NCI-H2171 (cell line): ENCODE results near the gene LRRC18.

Source experiments
- DNase-seq: peaks from one replicate; lab custom pipeline; 2025; lab: John Stamatoyannopoulos, UW

LRRC18 gene

GRCh38 chr10:48946332-48946731 is 6.7 kb upstream of the LRRC18 start:
- DNase-seq = no peak

- DNase-seq = no peak
These were observed 5.9 kb upstream of the LRRC18 start for GRCh38 chr10:48945441-48946130.

- no peak for DNase-seq
These were observed 4.5 kb upstream of the LRRC18 start for GRCh38 chr10:48944171-48944570.

GRCh38 chr10:48943096-48943495 is 3.5 kb upstream of the LRRC18 start:
- DNase-seq = no peak

GRCh38 chr10:48941427-48942075 is 1.9 kb upstream of the LRRC18 start:
- no peak for DNase-seq

- no peak for DNase-seq
These were observed 1.3 kb upstream of the LRRC18 start for GRCh38 chr10:48940958-48941357.

- no peak for DNase-seq
These were observed 732 bp upstream of the LRRC18 start for GRCh38 chr10:48940372-48940771.

- DNase-seq = no peak
These were observed 577 bp downstream of the LRRC18 start for GRCh38 chr10:48938990-48939536.

GRCh38 chr10:48938281-48938680 is 1.4 kb downstream of the LRRC18 start:
- DNase-seq = no peak

GRCh38 chr10:48937796-48938195 is 1.8 kb downstream of the LRRC18 start:
- no peak for DNase-seq

- DNase-seq = no peak
These were observed 4.1 kb downstream of the LRRC18 start for GRCh38 chr10:48935577-48935976.

- no peak for DNase-seq
These were observed 4.8 kb downstream of the LRRC18 start for GRCh38 chr10:48934672-48935501.

- DNase-seq = no peak
These were observed 6.6 kb downstream of the LRRC18 start for GRCh38 chr10:48932831-48933664.

GRCh38 chr10:48931188-48931587 is 8.5 kb downstream of the LRRC18 start:
- DNase-seq = no peak

GRCh38 chr10:48929413-48929990 is 10.1 kb downstream of the LRRC18 start:
- no peak for DNase-seq

- no peak for DNase-seq
These were observed 12.7 kb downstream of the LRRC18 start for GRCh38 chr10:48926764-48927540.

- no peak for DNase-seq
These were observed 13.4 kb downstream of the LRRC18 start for GRCh38 chr10:48926255-48926654.

- no peak for DNase-seq
These were observed 14.7 kb downstream of the LRRC18 start for GRCh38 chr10:48924988-48925387.

GRCh38 chr10:48923748-48924147 is 15.9 kb downstream of the LRRC18 start:
- no peak for DNase-seq

GRCh38 chr10:48913674-48914073 is 26.0 kb downstream of the LRRC18 start:
- DNase-seq = no peak

GRCh38 chr10:48910548-48910947 is 29.1 kb downstream of the LRRC18 start:
- no peak for DNase-seq
